GM19351 (cell line): ENCODE measurements around the gene CADM1.

Experiments
- ATAC-seq: cut with Tn5 transposase; IDR thresholded peaks from one replicate; pipeline ENCODE4 v1.9.1; 2021; ENCODE audit warnings: mild to moderate bottlenecking, moderate library complexity; ENCODE audit not compliant: unreplicated experiment

Gene CADM1

DNA sequence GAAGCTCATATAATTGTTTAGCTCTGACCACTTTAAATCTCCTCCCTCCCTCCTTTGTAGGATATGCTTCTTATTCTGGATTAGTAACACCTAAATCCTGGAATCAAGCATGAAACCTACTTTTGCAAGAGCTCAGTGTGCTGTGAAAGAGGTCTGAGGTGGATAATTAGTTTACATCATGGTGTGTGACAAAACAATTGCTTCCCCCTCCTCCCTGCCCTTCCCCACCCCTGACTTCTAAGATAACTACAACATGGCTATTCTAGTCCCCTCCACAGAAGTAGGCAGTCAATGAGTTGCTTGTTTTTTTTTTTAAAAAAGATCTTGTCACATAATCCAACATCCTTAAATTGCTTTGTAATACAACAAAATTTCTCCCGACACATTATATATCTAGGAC lies 314.0 kb downstream of the CADM1 start:
- ATAC-seq: no peak

DNA sequence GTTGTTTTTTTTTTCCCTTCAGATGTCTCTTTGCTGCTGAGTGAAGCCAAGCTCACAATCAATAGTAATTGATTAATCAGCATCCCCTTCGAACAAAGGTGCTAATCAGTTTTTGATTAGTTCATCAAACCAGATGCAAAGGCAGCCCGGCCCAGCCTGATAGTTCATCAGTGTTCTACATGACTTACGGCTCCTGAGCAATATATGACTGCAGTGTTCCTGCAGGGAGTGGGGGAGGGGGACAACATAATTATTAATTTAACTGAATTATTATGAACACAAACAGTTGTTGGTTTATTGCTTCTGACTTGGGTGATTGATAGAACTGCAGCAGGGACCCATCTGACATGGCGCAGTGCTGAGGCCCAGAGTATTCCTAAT lies 315.3 kb downstream of the CADM1 start:
- no peak for ATAC-seq

DNA sequence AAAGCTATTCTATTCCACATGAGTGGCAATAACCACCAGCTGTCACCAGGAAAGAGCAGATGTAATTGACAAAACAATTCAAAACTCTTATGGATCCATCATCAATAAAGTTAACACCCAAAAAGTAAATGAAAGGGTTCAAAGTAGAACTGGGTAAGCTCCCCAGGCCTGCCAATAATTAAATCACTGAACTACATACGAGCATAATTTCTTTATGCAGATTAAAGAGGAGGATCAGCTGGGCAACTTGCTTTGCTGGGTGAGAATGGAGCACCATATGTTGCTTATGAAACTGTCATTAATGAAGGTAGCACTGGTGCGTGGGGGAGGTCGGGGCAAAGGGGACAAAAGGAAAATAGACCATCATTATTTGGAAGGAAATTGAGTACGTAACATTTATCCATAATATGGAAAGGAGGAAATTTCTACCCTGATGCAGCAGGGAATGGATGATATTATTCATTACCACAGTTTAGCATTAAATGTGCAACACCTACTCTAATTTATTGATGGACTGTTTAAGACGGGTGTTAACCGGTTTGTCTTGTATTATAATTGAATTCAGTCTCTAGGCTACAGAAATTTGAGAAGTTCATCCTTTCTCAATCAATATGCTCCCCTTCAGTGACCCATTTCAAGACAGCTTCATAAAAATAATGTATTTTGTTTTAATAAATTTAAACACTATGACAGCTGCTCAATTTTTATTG lies 315.9 kb downstream of the CADM1 start:
- ATAC-seq: no peak

DNA sequence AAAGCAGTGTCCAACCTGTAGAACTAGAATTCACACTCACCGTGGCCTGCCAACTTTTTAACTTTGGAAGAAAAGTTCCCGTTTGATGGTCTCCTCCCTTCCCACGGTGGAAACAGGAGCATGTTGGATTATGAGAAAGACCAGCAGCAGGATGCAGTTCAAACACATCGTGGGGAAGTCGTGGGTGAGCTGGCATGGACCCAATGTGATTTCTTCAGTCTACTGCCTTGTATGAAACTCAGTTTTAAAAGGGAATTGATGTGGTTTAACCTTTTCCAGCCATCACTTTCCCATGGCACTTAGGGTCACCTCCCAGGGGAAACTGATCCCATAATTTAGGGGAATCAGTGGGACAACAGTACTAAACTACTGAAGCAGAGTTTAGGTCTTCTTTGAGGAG lies 318.3 kb downstream of the CADM1 start:
- ATAC-seq: no peak

DNA sequence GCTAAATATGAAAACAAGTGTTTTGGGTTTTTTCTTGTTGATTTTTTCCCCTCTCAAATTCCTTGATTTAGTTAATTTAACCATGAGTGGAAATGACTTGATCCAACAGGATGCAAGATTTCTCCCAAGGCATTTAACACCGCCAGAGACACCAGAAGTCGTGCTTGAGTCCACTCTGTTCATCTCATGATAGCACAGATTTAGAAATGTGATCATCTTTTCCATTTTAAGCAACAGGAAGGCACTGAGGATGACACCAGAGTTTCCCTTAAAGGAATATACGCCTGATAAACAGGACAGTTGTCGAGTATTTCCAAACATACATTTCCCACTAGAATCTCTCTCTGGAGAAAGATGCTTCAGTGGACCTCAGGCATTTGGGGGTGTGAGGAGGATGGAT lies 318.7 kb downstream of the CADM1 start:
- no peak for ATAC-seq

DNA sequence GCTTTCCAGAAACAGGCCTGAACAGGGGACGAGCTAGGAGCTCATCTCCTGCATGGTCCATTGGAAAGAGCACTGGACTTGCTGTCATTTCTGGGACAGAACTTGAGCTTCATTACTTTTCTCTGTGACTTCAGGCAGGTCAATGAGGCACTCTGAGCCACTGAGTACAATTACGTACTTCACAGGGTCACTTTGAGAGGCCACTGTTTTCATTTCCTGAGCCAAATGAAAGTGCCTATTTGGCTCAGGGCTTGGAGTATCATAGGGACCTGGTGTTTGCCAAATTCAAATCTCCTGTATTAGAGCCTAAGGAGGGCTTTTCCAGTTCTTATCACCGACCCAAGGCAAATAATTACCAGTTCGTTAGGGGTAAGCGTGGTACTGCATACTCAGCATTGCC lies 319.3 kb downstream of the CADM1 start:
- ATAC-seq: no peak

DNA sequence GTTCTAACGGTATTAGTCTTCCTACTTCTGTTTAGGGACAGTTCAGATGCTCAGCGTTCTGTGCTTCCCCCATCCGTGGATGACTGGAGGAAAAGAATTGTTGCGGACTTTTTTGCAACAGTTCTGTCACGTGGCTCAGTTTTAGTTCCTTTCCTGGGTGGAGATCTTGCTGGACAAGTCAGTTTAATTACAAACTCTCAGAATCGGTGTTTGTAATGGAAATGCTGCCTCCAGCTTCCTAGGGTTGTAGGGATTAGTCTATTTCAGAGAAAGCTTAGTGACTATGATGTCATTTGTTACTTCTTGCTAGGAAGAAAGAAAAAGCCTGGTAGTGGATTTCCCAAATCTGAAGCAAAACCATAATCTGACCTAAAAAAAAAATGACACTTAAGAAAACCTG lies 320.4 kb downstream of the CADM1 start:
- no peak for ATAC-seq

DNA sequence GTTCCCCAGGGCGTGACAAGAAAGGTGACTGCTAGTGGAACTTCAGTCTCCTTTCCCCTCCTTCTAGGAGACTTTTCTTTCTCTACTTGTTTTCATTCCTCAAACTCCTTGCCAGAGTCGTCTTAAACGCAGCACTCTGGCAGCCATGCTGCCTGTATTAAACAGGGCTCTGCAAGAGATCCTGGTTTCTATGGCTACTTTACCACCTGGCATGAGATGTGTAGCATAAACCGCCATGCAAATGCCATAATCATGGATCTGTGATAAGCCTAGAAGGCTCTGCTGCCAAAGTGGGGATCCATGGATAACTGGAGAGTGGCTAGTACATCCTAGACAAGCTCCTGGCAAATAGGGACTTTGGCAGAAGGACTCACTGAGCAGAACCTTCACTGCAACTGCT lies 321.1 kb downstream of the CADM1 start:
- no peak for ATAC-seq

DNA sequence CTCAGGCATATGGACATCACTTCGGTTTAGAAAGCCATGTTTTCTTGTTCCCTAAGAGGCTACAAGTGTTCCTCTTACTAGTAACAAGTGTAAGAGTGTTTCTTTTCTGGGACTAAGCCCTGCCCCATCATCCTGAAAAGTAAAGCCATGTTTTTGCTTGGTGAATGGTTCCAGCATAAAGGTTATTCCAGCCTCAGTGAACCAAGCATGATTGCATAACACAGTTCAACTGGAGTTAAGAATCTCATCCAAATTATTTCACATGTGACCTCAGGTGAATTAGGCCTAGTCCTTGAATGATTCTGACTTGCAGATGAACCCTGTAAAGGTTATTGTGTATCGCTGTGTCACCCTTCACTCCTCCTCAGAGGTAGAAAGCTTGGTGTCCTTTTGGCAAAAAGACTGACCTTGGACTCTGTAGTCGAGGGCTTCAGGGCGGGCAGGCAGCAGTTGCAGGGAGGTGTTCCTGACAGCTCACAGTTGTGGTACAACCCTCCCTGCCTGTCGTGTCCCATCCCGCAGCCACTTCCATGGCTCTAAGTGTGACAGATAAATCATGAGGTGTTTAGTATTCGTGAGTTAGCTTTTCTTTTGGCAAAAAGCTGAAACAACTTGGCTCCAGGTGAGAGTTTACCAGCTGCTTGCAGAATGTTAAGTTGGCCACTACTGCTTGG lies 321.8 kb downstream of the CADM1 start:
- ATAC-seq: no peak

DNA sequence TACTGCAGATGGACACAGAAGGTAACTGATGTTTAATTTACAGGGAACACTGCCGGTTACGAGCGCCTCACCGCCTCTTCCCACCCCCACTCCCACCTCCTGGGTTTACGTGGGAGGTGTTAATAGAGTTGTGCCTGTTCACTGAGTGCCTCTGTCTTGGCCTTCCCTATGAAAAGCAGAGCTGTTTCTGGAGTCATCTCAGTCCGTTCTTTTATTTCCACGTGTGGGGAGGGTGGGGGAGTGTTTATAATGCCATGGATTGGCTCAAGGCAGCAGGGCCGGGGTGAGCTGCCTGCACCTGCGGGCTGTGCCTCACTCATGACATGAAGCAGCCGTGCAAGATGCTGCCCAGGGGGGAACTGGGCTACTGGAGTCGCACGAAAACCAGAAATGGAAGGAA lies 322.7 kb downstream of the CADM1 start:
- ATAC-seq: no peak

DNA sequence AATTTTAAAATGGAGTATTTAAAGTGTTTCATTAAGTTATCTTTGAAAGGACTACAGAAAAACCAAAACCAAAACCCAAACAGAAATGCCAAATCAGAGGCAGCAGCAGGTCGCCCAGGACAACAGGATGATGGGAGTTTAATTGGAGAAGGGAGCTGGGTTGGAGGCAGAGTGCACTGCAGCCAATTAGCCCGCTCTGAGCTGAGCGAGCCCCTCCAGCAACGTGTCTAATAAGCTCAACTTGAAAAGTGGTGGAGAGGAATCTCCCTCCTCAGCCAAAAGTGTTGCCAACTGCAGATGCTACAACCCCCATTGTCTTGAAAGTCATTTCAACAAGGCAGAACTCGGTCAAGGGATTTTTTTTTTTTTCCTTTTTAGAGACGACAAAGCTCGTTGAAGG lies 323.9 kb downstream of the CADM1 start:
- ATAC-seq: no peak

DNA sequence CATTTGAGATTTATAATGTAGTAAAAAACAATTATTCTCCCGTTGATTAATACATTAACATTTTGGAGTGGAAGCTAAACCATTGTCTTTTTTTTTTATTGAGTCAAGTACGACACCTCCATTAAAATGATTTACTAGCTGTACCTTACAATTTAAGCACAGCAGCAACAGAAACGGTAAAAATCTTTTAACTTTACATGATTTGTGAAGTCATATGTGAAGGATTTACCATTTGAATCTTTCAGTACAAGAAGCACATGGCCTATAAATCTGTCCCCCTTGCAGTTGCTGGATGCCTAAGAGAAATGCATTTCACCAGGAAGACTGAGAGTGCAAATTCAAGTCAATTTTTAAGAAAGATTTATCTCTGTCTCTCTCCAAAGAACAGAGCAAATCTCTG lies 324.6 kb downstream of the CADM1 start:
- ATAC-seq: no peak

DNA sequence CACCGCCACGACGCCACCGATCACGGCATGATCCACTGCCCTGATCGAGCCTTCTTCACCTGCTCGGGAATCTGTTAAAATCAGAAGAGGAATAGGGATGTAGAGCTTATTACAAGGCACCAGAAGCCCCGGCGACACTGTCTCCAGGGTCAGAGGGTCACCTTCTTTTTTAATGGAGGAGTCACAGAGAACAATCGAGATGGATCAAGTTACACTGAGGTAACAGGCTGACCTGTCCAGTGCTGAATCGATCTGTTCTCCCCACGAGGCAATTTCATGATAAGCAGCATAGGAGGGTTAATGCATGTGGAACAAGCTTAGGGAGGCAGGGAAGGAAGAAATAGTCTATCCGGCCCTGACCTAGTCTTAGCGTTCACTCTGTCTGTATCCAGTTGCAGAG lies 325.5 kb downstream of the CADM1 start:
- ATAC-seq: no peak

DNA sequence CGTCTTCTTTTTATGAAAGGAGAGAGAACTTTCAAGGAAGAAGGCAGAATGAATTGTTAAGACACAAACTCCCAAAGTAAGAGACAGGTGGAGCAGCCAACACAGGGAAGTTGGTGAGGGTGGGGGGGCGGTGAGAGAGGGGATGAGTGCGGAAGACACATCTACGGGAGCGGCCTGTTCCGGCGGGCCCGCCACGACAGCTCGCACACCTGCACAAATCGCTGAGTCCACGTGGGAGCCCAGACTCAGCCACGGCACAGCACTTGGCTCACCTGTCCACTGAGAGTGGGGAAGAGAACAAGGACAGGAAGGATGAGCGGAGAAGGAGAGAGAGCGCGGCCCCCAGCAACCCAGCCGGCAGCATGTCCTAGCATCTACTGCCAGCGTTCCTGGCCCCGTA lies 331.1 kb downstream of the CADM1 start:
- ATAC-seq: no peak

DNA sequence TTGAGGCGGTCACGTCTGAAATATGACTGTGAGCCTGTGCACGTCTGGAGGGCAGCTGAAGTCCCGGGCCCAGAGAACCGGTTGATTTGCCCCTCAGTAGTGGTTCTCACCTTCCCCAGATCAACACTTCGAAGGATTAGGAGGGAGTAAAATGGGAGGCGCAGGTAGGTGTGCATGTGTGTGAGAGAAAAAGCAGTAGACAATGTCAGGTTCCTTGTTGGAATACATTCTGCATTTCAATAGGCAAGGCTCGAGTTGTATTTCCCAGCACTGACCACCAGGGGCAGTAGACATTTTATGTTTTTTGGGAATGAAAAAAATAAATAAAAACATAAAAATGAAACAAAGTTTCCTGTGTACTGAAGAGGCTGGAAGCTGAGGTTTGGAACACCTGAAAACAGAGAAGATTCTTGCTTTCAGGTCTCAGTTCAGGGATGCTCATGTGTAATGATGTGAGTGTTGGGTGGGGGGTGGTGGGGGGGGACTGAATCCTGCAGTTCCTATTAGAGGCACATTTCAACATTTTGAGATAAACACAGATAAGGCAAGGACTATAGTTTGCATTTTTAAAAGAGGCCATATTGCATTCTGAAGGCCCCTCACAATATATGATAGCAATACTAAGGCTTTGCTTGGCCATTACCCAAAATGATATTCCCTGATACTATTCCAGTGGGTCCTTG lies 333.9 kb downstream of the CADM1 start:
- no peak for ATAC-seq

DNA sequence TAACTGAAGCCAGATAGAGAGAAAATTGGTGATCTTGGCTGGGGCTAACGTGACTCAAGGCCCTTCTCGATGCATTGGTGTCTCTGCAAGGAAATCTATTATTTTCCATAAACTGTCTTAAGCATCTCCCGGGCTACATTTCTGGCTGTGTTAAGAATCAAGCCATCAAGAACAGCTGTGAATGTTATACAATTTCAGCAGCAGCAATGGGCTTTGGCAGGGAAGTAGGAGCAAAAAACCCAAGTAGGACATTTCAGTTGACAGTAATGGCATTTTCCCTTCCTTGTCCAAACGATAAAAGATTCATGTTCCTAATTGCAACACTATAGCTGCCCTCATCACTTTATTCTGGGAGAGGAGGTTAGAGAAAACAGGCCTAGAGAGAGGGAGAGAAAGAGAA lies 335.0 kb downstream of the CADM1 start:
- no peak for ATAC-seq

DNA sequence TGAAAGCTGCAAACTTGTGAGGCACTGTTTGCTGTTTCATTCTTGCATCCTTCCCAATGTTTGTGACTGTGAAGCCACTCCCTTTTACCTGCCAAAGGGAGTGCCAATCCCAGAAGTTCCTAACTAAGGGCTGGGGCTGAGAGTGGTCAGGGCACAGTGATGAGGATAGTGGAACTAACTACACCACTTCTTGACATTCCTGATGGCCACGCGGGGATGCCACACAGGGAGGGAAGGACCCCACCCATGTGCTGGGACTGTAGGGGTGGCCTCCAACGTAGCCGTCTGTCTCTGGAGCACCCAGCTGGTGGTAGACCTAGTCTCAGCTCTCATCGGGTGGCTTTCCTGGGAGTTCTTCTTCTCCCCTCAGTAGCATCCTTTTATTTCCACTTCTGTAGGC lies 335.5 kb downstream of the CADM1 start:
- ATAC-seq: no peak

DNA sequence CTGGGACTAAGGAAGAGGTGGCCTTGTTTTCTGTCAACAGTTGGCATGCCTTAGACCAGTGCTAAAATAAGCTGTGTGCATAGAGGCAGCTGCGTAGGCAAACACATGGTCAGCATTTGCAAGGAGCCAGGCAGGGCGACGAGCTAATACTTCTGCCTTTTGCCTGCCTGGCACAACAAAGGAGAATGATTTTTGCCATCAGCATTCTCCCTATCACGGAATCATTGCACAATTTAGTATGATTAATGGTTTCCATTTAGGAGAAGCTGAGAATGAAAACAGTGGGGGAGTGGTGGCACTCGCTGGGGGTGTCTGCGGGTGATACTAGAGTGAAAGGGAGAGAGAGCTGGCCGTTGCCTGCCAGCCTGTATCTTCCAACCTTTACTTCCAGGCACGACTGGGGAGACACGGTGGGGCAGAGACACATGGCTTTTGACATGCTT lies 336.0 kb downstream of the CADM1 start:
- ATAC-seq: no peak

DNA sequence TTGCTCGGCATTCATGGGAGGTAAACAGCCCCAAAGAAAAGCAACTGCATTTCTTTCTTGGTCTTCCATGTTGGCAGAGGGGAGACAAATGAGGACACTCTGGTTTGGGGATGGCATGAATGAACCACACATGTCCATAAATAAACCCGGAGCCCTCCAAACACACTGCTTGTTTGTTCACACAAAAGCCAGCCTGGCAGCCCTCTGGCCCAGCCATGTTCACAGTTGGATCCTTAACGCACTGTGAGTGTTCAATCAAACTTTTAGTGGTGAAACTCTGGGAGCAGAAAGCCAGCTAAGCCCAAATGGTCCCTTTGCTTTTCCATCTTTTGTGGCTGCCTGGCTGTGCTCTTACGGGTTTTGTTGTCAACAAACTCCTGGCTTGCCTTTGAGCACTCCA lies 336.8 kb downstream of the CADM1 start:
- no peak for ATAC-seq

DNA sequence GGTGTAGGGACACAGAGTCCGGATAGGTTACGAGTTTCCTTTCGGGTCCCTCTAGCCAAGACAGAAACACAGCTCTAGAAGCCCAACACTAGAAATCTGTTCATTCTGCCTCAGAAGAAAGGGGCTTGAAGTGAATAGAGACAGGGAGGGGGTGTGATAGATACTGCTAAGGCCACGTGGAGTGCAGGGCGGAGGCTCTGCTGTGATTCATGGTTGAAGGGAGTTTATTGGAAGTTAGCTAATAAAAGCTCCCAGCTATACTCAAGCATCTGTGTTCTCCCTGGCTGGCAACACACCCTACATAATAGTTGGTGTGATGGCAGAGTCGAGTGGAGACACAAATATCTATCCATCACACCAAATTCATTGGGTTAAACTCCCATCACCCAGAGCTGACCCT lies 337.4 kb downstream of the CADM1 start:
- no peak for ATAC-seq

DNA sequence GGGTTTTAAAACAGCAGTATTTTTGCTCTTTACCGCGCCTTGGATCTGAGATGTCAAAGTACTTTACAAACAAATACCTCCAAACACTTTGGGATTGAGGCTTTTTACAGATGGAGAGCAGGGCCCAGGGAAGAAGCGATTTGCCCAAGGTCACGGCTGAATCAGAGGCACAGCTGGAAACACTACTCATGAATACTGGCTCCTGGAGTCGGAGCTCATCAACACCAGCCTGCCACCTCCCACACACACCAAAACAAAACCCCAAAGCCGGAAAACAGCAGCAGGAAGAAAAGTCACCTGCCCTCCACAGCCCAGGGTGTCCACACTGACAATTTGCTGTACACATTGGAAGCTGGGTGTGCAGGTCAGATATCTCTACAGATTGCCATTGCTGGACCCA lies 339.4 kb downstream of the CADM1 start:
- no peak for ATAC-seq

DNA sequence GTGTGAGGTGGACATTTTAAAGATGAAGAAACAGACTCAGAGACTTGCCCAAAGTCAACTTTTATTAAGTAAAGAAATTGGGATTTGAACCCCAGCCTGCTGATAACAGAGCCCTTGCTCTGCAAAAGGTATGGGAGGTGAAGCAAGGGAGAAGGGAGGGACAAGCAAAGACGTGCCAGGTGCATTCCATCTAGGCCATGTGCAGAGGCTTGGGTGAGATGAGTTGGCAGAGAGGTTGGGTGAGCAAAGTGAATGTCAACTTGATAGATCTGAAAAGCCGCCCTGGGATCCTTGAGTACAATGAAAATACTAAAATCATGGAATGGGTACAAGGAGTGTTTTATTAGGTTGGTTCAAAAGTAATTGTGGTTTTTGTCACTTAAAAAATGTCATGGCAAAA lies 341.3 kb downstream of the CADM1 start:
- no peak for ATAC-seq
